Bone marrow (tissue), 2 donors: Measurements from ENCODE around the gene GOLGA2.
"Not testable (repeated sequence)": the region's sequence is repeated elsewhere in the genome, so short reads cannot be mapped to it uniquely, and the experiment has no call there.

ENCODE experiments used
- DNase-seq, 2 donors: peaks; one replicate each; lab custom pipeline; 2025; lab: John Stamatoyannopoulos, UW

Gene GOLGA2

GRCh38 chr9:128294142-128294541, 18.3 kb upstream of the GOLGA2 start:
- DNase-seq: no peak

GRCh38 chr9:128293091-128293490, 17.3 kb upstream of the GOLGA2 start:
- no peak for DNase-seq

- DNase-seq: no peak
Measured at GRCh38 chr9:128292009-128292408, 16.2 kb upstream of the GOLGA2 start.

- DNase-seq: no peak
Measured at GRCh38 chr9:128288273-128289004, 12.6 kb upstream of the GOLGA2 start.

- no peak for DNase-seq
Measured at GRCh38 chr9:128286440-128286839, 10.6 kb upstream of the GOLGA2 start.

GRCh38 chr9:128285033-128285784, 9.4 kb upstream of the GOLGA2 start:
- DNase-seq: no peak

GRCh38 chr9:128282500-128282899, 6.7 kb upstream of the GOLGA2 start:
- DNase-seq: no peak

- no peak for DNase-seq
Measured at GRCh38 chr9:128280084-128280622, 4.3 kb upstream of the GOLGA2 start.

- DNase-seq: not testable (repeated sequence)
Measured at GRCh38 chr9:128279088-128280073, 3.6 kb upstream of the GOLGA2 start.

GRCh38 chr9:128276574-128277270, 915 bp upstream of the GOLGA2 start:
- no peak for DNase-seq

- peak; percentile 97 to 99 for DNase-seq
Measured at GRCh38 chr9:128276008-128276573, 284 bp upstream of the GOLGA2 start, which contains the start of gene SWI5. Gene SWI5, plus strand, starts transcription at chr9:128276276.

- no peak for DNase-seq
Measured at GRCh38 chr9:128274245-128274644, 1.6 kb downstream of the GOLGA2 start.

- no peak for DNase-seq
Measured at GRCh38 chr9:128271512-128271911, 4.3 kb downstream of the GOLGA2 start.

GRCh38 chr9:128271112-128271511, 4.7 kb downstream of the GOLGA2 start:
- no peak for DNase-seq

GRCh38 chr9:128266868-128267590, 8.8 kb downstream of the GOLGA2 start:
- no peak for DNase-seq

GRCh38 chr9:128265348-128265847, 10.4 kb downstream of the GOLGA2 start:
- DNase-seq: no peak

GRCh38 chr9:128262687-128263086, 13.1 kb downstream of the GOLGA2 start:
- no peak for DNase-seq

GRCh38 chr9:128260340-128260739, 15.5 kb downstream of the GOLGA2 start:
- DNase-seq: no peak

- DNase-seq: no peak
Measured at GRCh38 chr9:128259156-128259555, 16.7 kb downstream of the GOLGA2 start.

GRCh38 chr9:128258326-128258725, 17.5 kb downstream of the GOLGA2 start:
- DNase-seq: no peak
